HEK293T (cell line): ENCODE measurements around the gene ENAH.

ENCODE experiments used
- ARNT ChIP-seq: fragments of 450-650 bp; IDR thresholded peaks from 2 replicates; pipeline ENCODE4 v1.6.1; 2017; ENCODE audit warnings: mild to moderate bottlenecking
- BHLHE40 ChIP-seq: fragments of 450-650 bp; IDR thresholded peaks from 2 replicates; pipeline ENCODE4 v1.6.1; 2016; ENCODE audit warnings: mild to moderate bottlenecking, moderate library complexity, borderline replicate concordance
- ELF4 ChIP-seq: fragments of 450-650 bp; IDR thresholded peaks from 2 replicates; pipeline ENCODE4 v1.6.1; 2017; ENCODE audit warnings: antibody characterized with exemption
- FOXK2 ChIP-seq: fragments of 450-650 bp; IDR thresholded peaks from 2 replicates; pipeline ENCODE4 v1.6.1; 2016; ENCODE audit warnings: mild to moderate bottlenecking
- FOXM1 ChIP-seq: fragments of 450-650 bp; IDR thresholded peaks from 2 replicates; pipeline ENCODE4 v1.6.1; 2017; ENCODE audit warnings: mild to moderate bottlenecking, borderline replicate concordance
- L3MBTL2 ChIP-seq: fragments of 450-650 bp; conservative IDR thresholded peaks from 2 replicates; pipeline ENCODE4 v1.6.1; 2016; ENCODE audit warnings: mild to moderate bottlenecking
- NFRKB ChIP-seq: fragments of 450-650 bp; IDR thresholded peaks from 2 replicates; pipeline ENCODE4 v1.6.1; 2016; ENCODE audit warnings: mild to moderate bottlenecking, moderate library complexity
- PKNOX1 ChIP-seq: fragments of 450-650 bp; IDR thresholded peaks from 2 replicates; pipeline ENCODE4 v1.6.1; 2016
- SP1 ChIP-seq: fragments of 450-650 bp; IDR thresholded peaks from 2 replicates; pipeline ENCODE4 v1.6.1; 2017
- SUZ12 ChIP-seq: fragments of 450-650 bp; IDR thresholded peaks from 2 replicates; pipeline ENCODE4 v1.6.1; 2016; ENCODE audit warnings: mild to moderate bottlenecking

GRCh38 chr1:225544924-225545323, 108.0 kb downstream of the ENAH start:
- TF ChIP-seq NFRKB = no peak
- TF ChIP-seq PKNOX1 = no peak
- no peak for TF ChIP-seq FOXM1
- TF ChIP-seq SP1 = no peak
- TF ChIP-seq SUZ12 = no peak
- TF ChIP-seq L3MBTL2 = no peak
- TF ChIP-seq ARNT = no peak
- no peak for TF ChIP-seq BHLHE40
- TF ChIP-seq ELF4 = no peak
- no peak for TF ChIP-seq FOXK2
